IMR-90 (cell line): Measurements from ENCODE around the gene FARP1. TPM values are rescaled to one million over a fixed set of nuclear protein-coding genes. Genes with fewer than 3 reads are reported as not detected.
"Not testable (repeated sequence)": the region's sequence is repeated elsewhere in the genome, so short reads cannot be mapped to it uniquely, and the experiment has no call there.

ENCODE experiments used
- ATAC-seq: fragments of 200-7000 bp; cut with Tn5 transposase; 2 replicates; pipeline ENCODE4 v1.9.1; 2020; ENCODE audit warnings: low read depth, mild to moderate bottlenecking, moderate library complexity
- BruUV-seq: library from RNA; stranded (reverse); fragments of 400-500 nt; replicated peaks from 2 replicates; lab custom pipeline; 2021; lab: Mats Ljungman, UMichigan
- CTCF ChIA-PET: fragments of 300-600 bp; formaldehyde crosslinking; extraction: SDS; loops from one replicate; lab custom pipeline; 2021; ENCODE audit warnings: antibody characterized with exemption; lab: Yijun Ruan, JAX
- POLR2A ChIA-PET: fragments of 300-600 bp; sonication (Branson Sonifier 250); formaldehyde crosslinking; loops from one replicate; lab custom pipeline; 2022; ENCODE audit warnings: antibody characterized with exemption; ENCODE audit not compliant: unreplicated experiment; lab: Charles Lee
- DNase-seq: peaks from one replicate; pipeline ENCODE4 v3.0.0; 2013
- H2AFZ ChIP-seq: replicated peaks from 2 replicates; pipeline ENCODE3; 2013; ENCODE audit warnings: low read length, mild to moderate bottlenecking; ENCODE audit not compliant: poor library complexity
- H2AK5ac ChIP-seq: 2 replicates; pipeline ENCODE4 v1.6.1; 2013; ENCODE audit warnings: low read depth, low read length, inconsistent platforms
- H2AK9ac ChIP-seq: replicated peaks from 2 replicates; pipeline ENCODE3; 2013; ENCODE audit warnings: mild to moderate bottlenecking, low read depth, low read length, moderate library complexity; ENCODE audit not compliant: poor library complexity
- H2BK120ac ChIP-seq: 2 replicates; pipeline ENCODE4 v1.6.1; 2013; ENCODE audit warnings: low read depth, low read length, inconsistent platforms
- H2BK15ac ChIP-seq: 3 replicates; pipeline ENCODE4 v1.6.1; 2013; ENCODE audit warnings: low read depth, low read length, inconsistent platforms
- H2BK20ac ChIP-seq: 2 replicates; pipeline ENCODE4 v1.6.1; 2013; ENCODE audit warnings: low read depth, mild to moderate bottlenecking, inconsistent platforms, low read length, moderate library complexity
- H2BK5ac ChIP-seq: 2 replicates; pipeline ENCODE4 v1.6.1; 2013; ENCODE audit warnings: mild to moderate bottlenecking, low read depth, low read length, inconsistent platforms; ENCODE audit not compliant: poor library complexity, severe bottlenecking
- H3K14ac ChIP-seq: replicated peaks from 2 replicates; pipeline ENCODE4 v1.6.1; 2013; ENCODE audit warnings: low read depth, low read length, inconsistent platforms
- H3K18ac ChIP-seq: 2 replicates; pipeline ENCODE4 v1.6.1; 2013; ENCODE audit warnings: low read depth, low read length, control low read depth
- H3K23ac ChIP-seq: 2 replicates; pipeline ENCODE4 v1.6.1; 2013; ENCODE audit warnings: low read depth, low read length, inconsistent platforms
- H3K27ac ChIP-seq: 2 replicates; pipeline ENCODE4 v1.5.1; 2013; ENCODE audit warnings: mild to moderate bottlenecking, control low read depth, low read length; ENCODE audit not compliant: insufficient read depth
- H3K27me3 ChIP-seq: 2 replicates; pipeline ENCODE4 v1.6.1; 2013; ENCODE audit warnings: low read length; ENCODE audit not compliant: control insufficient read depth, insufficient read depth
- H3K36me3 ChIP-seq: 2 replicates; pipeline ENCODE4 v1.6.1; 2013; ENCODE audit warnings: low read length, mixed read lengths; ENCODE audit not compliant: control insufficient read depth, insufficient read depth
- H3K4ac ChIP-seq: 2 replicates; pipeline ENCODE4 v1.6.1; 2013; ENCODE audit warnings: low read depth, low read length, inconsistent platforms
- H3K4me1 ChIP-seq: 2 replicates; pipeline ENCODE4 v1.6.1; 2013; ENCODE audit warnings: low read length, mixed read lengths; ENCODE audit not compliant: control insufficient read depth, insufficient read depth
- H3K4me2 ChIP-seq: 2 replicates; pipeline ENCODE4 v1.6.1; 2013; ENCODE audit warnings: low read depth, mild to moderate bottlenecking, control low read depth, low read length, moderate library complexity
- H3K4me3 ChIP-seq: 2 replicates; pipeline ENCODE4 v1.5.1; 2013; ENCODE audit warnings: low read depth, mild to moderate bottlenecking, control low read depth, low read length, moderate library complexity; ENCODE audit not compliant: insufficient read depth
- H3K56ac ChIP-seq: 2 replicates; pipeline ENCODE4 v1.6.1; 2013; ENCODE audit warnings: low read length, inconsistent platforms; ENCODE audit not compliant: insufficient read depth; ENCODE audit errors: extremely low read depth
- H3K79me1 ChIP-seq, 2 experiments: 2 replicates each; pipeline ENCODE4 v1.6.1; 2013; ENCODE audit warnings: low read length in 2 of 2, inconsistent platforms in 1 of 2, low read depth in 1 of 2
- H3K9ac ChIP-seq: 2 replicates; pipeline ENCODE4 v1.6.1; 2013; ENCODE audit warnings: low read depth, low read length, control low read depth
- H3K9me1 ChIP-seq: 2 replicates; pipeline ENCODE4 v1.6.1; 2013; ENCODE audit warnings: low read length, inconsistent platforms; ENCODE audit not compliant: insufficient read depth
- H3K9me3 ChIP-seq: 2 replicates; pipeline ENCODE4 v1.6.1; 2013; ENCODE audit warnings: low read length; ENCODE audit not compliant: control insufficient read depth, insufficient read depth
- H4K20me1 ChIP-seq: 2 replicates; pipeline ENCODE4 v1.6.1; 2013; ENCODE audit warnings: low read length, inconsistent platforms; ENCODE audit not compliant: insufficient read depth
- H4K5ac ChIP-seq: 2 replicates; pipeline ENCODE4 v1.6.1; 2013; ENCODE audit warnings: mild to moderate bottlenecking, low read depth, low read length, control low read depth
- H4K8ac ChIP-seq, 2 experiments: 2 replicates each; pipeline ENCODE4 v1.6.1; 2013; ENCODE audit warnings: low read depth in 2 of 2, low read length in 2 of 2, control low read depth in 1 of 2, inconsistent platforms in 1 of 2
- H4K91ac ChIP-seq: 2 replicates; pipeline ENCODE4 v1.6.1; 2013; ENCODE audit warnings: low read depth, low read length, inconsistent platforms; ENCODE audit not compliant: insufficient read depth
- WGBS, 2 experiments: methylation state at CpG; one replicate each; pipeline versions ENCODE4 v1.1.5 to v1.1.7; 2013; ENCODE audit warnings: missing lambda C conversion rate in 2 of 2; ENCODE audit not compliant: insufficient read length in 1 of 2; ENCODE audit errors: extremely low coverage in 2 of 2; 5-methylcytosine and 5-hydroxymethylcytosine counted together
- dilution Hi-C: fragments of 300-500 bp; cut with HindIII; formaldehyde crosslinking; loops from one replicate; pipeline ENCODE4 v1.14.3; 2018; ENCODE audit warnings: low sequenced_read_pairs; ENCODE audit not compliant: unreplicated experiment
- in situ Hi-C: fragments of 300-500 bp; cut with MboI; formaldehyde crosslinking; loops from 3 replicates; pipeline ENCODE4 v1.14.3; 2019; ENCODE audit warnings: low sequenced_read_pairs, inconsistent platforms, mixed read lengths
- intact Hi-C: fragments of 100-400 bp; cut with micrococcal nuclease; formaldehyde crosslinking; loops from 2 replicates; pipeline ENCODE4 v1.10.0; 2022
- polyA plus RNA-seq, 3 experiments: library from polyadenylated mRNA; depleted of rRNA; stranded (reverse); fragments of >200 nt; gene quantifications; 2 replicates each; pipeline ENCODE4 v1.2.3, GENCODE V29; 2012; ENCODE audit warnings: low replicate concordance in 1 of 3
- total RNA-seq: library from RNA; depleted of rRNA; stranded (reverse); fragments of >200 nt; gene quantifications from 2 replicates; pipeline ENCODE4 v1.2.3, GENCODE V29; 2012

The FARP1 gene
- total and polyA plus RNA-seq, 2 of the 4 experiments (the other 2 are of a cell fraction): 39.6 to 57.0 TPM

GRCh38 chr13:98413278-98413677, 270.4 kb downstream of the FARP1 start:
- H2AK9ac ChIP-seq, H3K23ac ChIP-seq, H4K20me1 ChIP-seq, H3K27ac ChIP-seq, DNase-seq, H2BK20ac ChIP-seq, H3K56ac ChIP-seq, H3K4me2 ChIP-seq, dilution Hi-C loops, H2BK15ac ChIP-seq, H2AK5ac ChIP-seq, H3K9me3 ChIP-seq, H3K4me3 ChIP-seq, H2BK5ac ChIP-seq, BruUV-seq, H4K5ac ChIP-seq, intact Hi-C loops, H3K27me3 ChIP-seq, H4K91ac ChIP-seq, POLR2A ChIA-PET, H3K18ac ChIP-seq, H3K4ac ChIP-seq, H3K4me1 ChIP-seq, CTCF ChIA-PET, H3K9ac ChIP-seq, in situ Hi-C loops, H3K14ac ChIP-seq, H2AFZ ChIP-seq, H2BK120ac ChIP-seq, ATAC-seq, H4K8ac ChIP-seq: not testable (repeated sequence)
- Histone ChIP-seq H3K36me3 (peaks cover 64% of the 10 kb centered on the region), H3K79me1 (peaks cover 6 to 42% of the 10 kb centered on the region in 2 experiments; a peak in 2 of 4 replicates), H3K9me1 (peaks cover 17% of the 10 kb centered on the region; the same call in 1 of the 2 replicates)
- WGBS, 2 experiments: no CpG with 5 or more reads among the region's 3 CpGs
